H54 (cell line): ENCODE results near the gene RAD51B.
"Not testable (repeated sequence)": the region's sequence is repeated elsewhere in the genome, so short reads cannot be mapped to it uniquely, and the experiment has no call there.

Experiments
- DNase-seq: peaks from one replicate; pipeline ENCODE4 v3.0.0; 2011; ENCODE audit warnings: low spot score, mixed read lengths; ENCODE audit not compliant: insufficient read length
- FAIRE-seq: peaks from 3 replicates; lab custom pipeline; 2011; peaks lifted over from hg19 to GRCh38; lab: Jason Lieb, UNC
- POLR2A ChIP-seq: IDR thresholded peaks from 2 replicates; pipeline ENCODE4 v1.6.1; 2011; ENCODE audit warnings: low read depth, mild to moderate bottlenecking, low read length

RAD51B gene

DNA sequence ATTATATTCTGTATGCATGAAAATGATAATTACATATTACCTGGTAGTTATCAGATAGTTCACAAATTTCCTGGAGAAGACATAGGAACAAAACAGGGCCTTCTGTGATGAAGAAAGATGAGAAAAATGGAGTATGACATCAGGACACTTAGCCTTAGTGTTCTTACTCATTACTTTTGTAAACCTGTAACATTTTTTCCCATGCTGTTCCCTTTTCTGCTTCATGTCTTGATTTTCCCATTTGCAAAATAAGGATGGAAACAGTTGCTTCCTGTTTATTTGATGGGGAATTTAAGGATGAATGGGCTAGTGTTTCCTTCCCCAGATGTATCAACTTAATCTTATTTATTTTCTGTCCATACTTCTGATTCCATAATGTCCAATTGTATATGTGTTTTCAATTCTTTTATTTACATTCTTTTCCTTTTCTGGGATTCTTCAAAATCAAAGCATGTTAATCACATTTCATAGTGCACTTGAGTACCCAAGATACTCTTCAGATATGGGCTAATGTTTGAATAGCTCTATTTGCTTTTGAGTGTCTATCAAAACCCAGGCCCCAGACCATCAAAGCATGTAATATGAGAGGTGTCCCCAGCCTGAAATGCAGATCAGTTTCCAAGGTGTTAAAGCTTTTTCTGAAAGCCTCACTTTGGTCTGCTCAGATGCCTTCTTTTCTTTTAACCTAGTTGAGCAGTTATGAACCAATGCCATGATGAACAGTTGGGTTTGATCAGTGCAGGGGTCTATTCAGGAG lies 260.5 kb downstream of the RAD51B start:
- no peak for FAIRE-seq
- DNase-seq = no peak
- TF ChIP-seq POLR2A = no peak

DNA sequence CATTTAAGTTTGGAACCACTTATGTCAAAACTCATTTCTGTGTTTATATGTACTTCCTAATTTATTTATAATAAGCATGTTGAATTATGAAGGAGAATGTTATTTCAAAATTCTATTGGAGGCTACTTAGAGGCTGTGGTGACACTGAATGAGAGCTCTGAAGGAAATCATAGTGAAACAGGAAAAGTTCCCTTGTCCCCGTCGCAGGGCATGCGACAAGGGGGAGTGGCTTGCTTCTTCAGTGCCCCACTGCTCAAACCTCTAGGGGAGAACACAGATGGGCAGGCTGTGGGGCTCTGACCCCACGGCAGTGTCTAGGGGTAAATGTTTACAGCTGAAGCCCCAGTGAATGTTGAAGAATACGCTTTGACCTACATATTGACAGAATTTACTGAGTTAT lies 261.9 kb downstream of the RAD51B start:
- no peak for TF ChIP-seq POLR2A
- DNase-seq (no peak), FAIRE-seq (no peak)

DNA sequence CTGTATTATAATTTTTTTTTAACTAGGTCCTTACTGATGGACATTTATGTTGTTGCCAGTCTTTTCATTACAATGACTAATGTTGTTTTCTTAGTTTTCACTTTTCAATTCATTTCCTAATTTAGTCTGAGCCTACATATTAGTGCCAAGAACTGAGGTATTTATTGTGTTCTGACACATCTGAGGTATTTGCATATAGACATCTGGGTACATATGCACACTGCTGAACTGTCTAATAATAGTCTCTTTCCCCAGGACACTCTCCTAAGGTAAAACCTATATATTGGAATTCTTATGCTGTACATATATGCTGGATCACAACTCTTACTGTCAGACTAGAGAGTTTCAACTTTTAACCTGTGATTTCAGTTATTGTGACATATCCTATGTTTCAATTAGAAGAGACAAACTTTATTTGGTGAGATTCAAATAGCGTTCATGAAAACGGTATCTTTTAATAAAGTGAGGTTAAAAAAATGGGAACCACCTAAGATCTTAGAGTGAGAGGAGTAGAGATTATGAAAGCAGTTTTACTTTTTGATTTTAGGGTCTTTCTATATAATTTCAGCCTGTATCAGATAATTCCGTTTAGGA lies 263.2 kb downstream of the RAD51B start:
- TF ChIP-seq POLR2A = no peak
- FAIRE-seq (no peak), DNase-seq (no peak)

DNA sequence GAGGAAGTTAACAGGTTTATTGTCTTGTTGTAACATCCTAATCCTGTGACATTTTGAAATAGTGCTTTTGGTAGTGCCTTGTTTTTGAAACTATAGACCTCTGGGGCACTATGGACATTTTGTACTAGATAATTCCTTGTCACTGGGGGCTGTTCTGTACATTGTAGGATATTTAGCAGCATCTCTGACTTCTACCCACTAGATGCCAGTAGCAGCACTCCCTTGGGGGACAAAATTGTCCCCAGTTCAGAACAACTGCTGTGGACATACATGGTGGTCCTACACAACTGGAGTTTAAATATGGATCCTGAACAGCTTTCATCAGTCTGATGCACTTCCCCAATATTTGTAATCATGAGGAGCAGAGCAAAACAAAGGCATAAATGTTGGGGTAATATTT lies 264.7 kb downstream of the RAD51B start:
- FAIRE-seq (no peak), DNase-seq (no peak)
- no peak for TF ChIP-seq POLR2A

DNA sequence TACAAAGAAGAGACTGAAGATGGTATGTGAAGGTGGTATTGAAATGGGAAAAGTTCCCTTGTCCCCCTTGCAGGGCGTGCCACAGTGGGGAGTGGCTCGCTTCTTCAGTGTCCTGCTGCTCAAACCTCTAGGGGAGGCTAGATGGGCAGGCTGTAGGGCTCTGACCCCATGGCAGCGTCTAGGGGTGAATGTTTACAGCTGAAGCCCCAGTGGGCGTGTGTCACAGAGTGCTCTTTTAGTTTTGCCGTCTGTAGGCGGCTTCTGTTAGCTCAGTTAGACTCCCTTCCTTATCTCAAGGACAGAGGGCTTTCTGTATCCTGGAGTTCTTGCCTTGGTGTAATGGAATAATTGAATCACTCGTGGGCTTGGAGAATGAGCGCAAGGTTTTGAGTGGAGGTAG lies 266.2 kb downstream of the RAD51B start:
- TF ChIP-seq POLR2A = no peak
- no peak for DNase-seq
- FAIRE-seq = no peak

DNA sequence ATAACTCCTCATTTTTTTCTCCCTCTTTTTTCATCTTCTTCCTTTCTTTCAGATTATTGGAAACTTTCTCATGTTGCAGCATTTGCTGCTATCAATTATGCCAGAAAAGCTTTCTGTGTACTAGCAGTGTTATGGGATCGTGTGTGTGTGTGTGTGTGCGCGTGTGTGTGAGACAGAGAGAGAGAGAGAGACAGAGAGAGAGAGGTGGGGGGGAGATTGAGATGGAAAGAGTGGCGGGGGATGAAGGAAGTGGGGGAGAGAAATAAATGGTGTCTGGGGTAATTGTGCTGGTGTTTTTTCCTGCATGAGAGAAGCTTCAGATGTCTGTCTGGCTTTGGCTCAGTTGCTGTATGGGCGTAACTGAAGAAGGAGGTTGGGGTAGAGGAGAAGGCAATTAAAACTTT lies 268.9 kb downstream of the RAD51B start:
- DNase-seq (peak; percentile 2), FAIRE-seq (peak; percentile 41)
- TF ChIP-seq POLR2A = no peak

DNA sequence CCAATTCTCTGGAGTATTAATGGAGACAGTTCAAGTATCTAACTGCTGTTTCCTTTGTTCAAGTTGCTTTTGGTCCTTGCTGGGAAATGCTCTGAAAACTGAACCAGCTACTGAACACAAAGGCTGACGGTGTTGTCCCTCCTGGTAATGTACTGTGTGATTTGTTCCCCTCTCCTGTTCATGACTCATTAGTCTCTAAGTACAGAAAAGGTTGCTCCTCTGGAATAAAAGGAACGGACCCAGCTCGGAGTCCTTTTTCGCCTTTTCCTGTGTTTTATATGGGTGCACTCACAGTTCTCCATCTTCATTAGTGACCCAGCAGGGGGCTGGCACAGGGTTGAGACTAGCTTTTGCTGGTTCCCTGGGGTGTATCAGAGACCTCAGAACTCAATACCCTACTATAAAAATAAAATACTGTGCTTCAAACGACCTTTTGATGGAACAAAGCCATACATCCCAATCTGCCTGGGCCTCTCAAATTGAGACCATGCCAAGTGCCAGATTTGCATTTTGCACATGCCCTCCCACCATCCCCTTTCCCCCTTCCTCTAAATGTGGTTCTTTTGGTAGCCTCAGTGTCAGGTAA lies 269.7 kb downstream of the RAD51B start:
- DNase-seq = peak; percentile 20
- peak; percentile 99 for FAIRE-seq

DNA sequence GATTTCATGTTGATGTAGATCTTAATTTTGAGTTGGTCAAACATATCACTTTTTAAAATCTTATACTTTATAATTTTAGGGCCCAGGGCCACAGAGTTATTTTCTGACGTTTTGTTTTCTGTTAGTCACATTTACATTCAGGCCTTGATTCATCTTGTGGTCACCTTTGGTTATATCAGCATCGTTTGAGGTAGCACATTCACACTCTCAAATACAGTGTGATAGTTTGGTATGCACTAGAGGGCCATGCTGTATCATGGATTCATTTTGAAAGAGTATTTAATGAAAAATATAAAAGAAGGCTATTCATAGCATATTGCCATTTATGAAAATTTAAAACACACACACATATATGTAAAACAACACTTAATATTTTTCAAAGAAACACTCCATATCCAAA lies 274.6 kb downstream of the RAD51B start:
- FAIRE-seq = peak; percentile 62
- DNase-seq = no peak
- TF ChIP-seq POLR2A = no peak

More for the DNA sequence above, 269.7 kb downstream of the RAD51B start:
- TF ChIP-seq POLR2A = no peak

DNA sequence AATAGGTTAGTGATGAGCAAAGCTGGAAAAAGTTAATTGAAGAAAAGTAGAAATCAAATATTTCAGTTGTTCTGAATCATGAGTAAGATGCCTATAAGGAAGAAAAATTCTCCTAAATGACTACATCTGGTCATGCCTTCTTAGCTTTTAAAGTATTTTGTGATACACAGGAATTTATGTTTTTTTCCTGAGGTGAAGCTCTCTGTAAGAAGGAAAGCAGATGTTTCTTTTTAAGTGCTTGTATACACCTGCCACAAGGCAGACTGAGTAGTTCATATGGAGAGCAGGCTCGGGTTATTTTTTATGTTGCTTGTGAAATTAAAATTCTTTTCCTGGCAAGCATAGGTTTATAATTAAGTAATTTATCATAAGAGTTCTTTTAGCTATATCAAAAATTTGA lies 275.2 kb downstream of the RAD51B start:
- DNase-seq = no peak
- FAIRE-seq = no peak
- TF ChIP-seq POLR2A = no peak

DNA sequence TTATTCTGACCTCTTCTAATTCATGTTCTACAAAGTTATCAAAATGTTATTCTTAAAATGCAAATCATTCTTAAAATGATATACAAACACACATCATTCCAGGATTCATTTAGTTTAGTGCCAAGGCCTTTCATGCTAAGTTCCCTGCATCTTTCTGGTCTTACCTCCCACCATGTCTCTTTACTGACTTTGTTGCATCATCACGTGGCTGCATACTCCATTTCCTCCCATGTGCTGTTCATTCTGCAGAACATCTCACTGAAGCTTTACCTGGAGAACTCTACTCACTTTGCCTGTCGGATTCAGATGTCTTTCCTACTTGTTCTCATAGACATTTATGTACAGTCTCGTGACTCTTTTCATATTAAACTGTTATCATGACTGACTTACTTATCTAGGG lies 278.1 kb downstream of the RAD51B start:
- TF ChIP-seq POLR2A = no peak
- FAIRE-seq (no peak), DNase-seq (no peak)

DNA sequence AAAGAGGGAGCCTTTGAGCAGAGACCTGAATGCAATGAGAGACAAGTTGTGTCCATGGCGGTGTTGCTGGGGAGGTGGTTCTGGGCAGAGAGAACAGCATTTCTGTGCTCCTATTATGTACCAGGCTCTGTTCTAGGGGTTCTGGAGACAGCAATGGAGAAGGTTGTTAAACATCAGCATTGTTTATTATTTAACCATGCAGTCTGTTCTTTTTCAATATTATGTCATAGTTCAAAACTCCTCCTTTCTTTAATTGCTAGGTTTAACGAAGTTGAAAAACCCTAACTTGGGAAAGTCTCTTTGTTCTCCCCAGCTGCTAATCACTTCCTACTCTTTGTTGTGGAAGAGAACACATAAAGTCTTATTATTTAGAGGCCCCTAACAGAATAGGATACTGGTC lies 279.3 kb downstream of the RAD51B start:
- TF ChIP-seq POLR2A = no peak
- DNase-seq = no peak
- FAIRE-seq = no peak

DNA sequence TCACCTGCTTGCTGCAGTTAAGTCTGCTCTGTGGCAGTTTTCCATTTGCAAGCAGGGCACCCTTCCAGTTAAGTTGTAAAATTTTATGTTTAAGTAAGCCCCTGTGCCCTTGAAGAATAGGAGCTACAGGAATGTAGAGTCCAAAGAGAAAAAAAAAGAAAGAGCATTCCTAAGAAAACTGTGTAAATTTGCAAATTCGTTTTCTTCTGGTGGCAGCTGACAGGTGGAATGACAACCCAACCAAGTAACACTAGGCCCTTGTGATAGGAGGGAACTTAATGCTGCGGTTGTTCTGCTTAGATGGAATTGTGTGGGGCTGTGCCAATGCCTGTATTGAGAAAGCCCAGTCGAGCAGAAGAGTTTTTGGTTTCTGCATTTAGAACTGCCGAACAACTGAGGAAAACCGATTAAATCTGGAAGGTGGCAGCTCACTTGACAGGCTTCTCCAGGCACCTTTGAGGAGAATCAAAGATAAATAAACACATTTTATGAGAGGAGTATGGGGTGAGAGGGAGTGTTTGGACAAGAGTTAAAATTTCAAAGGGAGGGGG lies 280.0 kb downstream of the RAD51B start:
- FAIRE-seq (no peak), DNase-seq (no peak)
- no peak for TF ChIP-seq POLR2A

DNA sequence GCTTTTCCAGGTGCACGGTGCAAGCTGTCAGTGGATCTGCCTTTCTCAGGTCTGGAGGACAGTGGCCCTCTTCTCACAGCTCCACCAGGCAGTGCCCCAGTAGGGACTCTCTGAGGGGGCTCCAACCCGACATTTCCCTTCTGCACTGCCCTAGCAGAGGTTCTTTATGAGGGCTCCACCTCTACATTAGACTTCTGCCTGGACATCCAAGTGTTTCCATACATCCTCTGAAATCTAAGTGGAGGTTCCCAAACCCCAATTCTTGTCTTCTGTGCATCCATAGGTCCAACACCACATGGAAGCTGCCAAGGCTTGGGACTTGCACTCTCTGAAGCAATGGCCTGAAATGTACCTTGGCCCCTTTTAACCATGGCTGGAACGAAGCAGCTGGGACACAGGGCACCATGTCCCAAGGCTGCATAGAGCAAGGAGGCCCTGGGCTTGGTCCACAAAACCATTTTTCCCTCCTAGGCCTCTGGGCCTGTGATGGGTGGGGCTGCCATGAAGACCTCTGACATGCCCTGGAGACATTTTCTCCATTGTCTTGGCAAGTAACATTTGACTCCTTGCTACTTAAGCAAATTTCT lies 282.2 kb downstream of the RAD51B start:
- DNase-seq, FAIRE-seq: not testable (repeated sequence)

DNA sequence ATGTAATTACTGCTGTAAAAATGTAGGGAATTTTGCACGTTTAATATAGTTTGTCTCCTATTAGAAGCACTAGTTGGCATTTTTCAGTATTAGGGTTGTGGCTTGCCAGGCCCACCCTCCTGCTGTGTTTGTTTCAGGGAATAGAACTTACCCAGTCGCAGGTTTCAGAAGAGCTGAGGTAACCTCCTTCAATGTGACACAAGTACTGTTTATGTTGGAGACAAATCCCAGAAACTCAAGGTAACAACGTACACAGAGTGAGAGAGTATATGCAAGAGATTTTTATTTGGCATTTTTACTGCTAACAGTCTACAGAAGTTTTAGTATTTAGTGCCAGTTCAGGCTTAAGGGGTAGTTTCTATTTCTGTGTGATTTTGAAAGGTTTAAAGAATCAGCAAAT lies 284.3 kb downstream of the RAD51B start:
- TF ChIP-seq POLR2A = no peak
- DNase-seq (no peak), FAIRE-seq (peak; percentile 27)
